Testis (tissue), 3 donors: ENCODE results near the gene FAM193A. TPM values are rescaled to one million over a fixed set of nuclear protein-coding genes. Genes with fewer than 3 reads are reported as not detected.

ENCODE experiments used
- DNase-seq: peaks from one replicate; pipeline ENCODE4 v3.0.0-alpha.2; 2019
- H3K27ac ChIP-seq, 2 donors: fragments of 200-600 bp; sonication (generic); one replicate each; pipeline ENCODE4 v1.5.1; 2019
- H3K27me3 ChIP-seq: fragments of 200-600 bp; sonication (generic); one replicate; pipeline ENCODE4 v1.5.1; 2019
- H3K36me3 ChIP-seq: fragments of 200-600 bp; sonication (generic); one replicate; pipeline ENCODE4 v1.5.1; 2017; ENCODE audit warnings: low read depth; ENCODE audit errors: missing control alignments
- H3K4me1 ChIP-seq: fragments of 200-600 bp; sonication (generic); one replicate; pipeline ENCODE4 v1.5.1; 2019
- H3K4me3 ChIP-seq, 2 donors: fragments of 200-600 bp; sonication (generic); one replicate each; pipeline ENCODE4 v1.5.1; 2017 to 2019
- H3K9me3 ChIP-seq: fragments of 200-600 bp; sonication (generic); one replicate; pipeline ENCODE4 v1.5.1; 2017
- CTCF ChIP-seq, 3 experiments: fragments of 450-650 bp in 2 of 3; fragments of 200-600 bp in 1 of 3; sonication (generic) in 1 of 3; IDR thresholded peaks; one replicate each; pipeline ENCODE4 v1.5.1; 2016 to 2019; ENCODE audit warnings: antibody characterized with exemption in 3 of 3, mild to moderate bottlenecking in 2 of 3, moderate library complexity in 1 of 3
- POLR2A ChIP-seq: fragments of 450-650 bp; IDR thresholded peaks from one replicate; pipeline ENCODE4 v1.6.1; 2017; ENCODE audit warnings: antibody characterized with exemption, mild to moderate bottlenecking, moderate library complexity
- WGBS, 2 donors: methylation state at CpG; one replicate each; pipeline ENCODE4 v1.1.5; 2018; 5-methylcytosine and 5-hydroxymethylcytosine counted together
- intact Hi-C: fragments of 100-400 bp; cut with DNase I; formaldehyde crosslinking; loops from one replicate; pipeline ENCODE4 v1.15.1; 2023; ENCODE audit warnings: low total_unique reads
- polyA plus RNA-seq: library from polyadenylated mRNA; stranded (reverse); fragments of 350-450 nt; fragmentation: Illumina TruSeq; extraction: RNeasy Lipid Tissue Mini Kit (QIAGEN cat#74804); gene quantifications from one replicate; pipeline ENCODE4 v1.2.3, GENCODE V29; 2014; ENCODE audit warnings: low read depth, low replicate concordance; ENCODE audit not compliant: insufficient read depth
- total RNA-seq, 2 donors: library from RNA; depleted of rRNA; stranded (reverse); fragments of >200 nt; gene quantifications; one replicate each; pipeline ENCODE4 v1.2.3, GENCODE V29; 2016

FAM193A gene
- total and polyA plus RNA-seq, 3 donors from 2014 or later: 50.4 to 92.4 (median 78.7) TPM

GRCh38 chr4:2713337-2713736, 176.9 kb downstream of the FAM193A start:
- Histone ChIP-seq H3K4me1 (no peaks in the 10 kb centered on the region), H3K27me3 (no peaks in the 10 kb centered on the region), H3K27ac (no peak overlapping the region), H3K4me3 (no peak overlapping the region), H3K9me3 (no peaks in the 10 kb centered on the region), H3K36me3 (no peaks in the 10 kb centered on the region)
- intact Hi-C loops: no loop called here
- TF ChIP-seq CTCF (IDR thresholded peaks at IDR 0.05) (no peak), POLR2A (no peak)
- DNase-seq: no peak
- 92% methylated on average over 5 of the region's 5 CpGs for WGBS, 2 donors

GRCh38 chr4:2714061-2714770, 177.8 kb downstream of the FAM193A start:
- WGBS, 2 donors: 53 to 63% methylated on average over 10 of the region's 10 CpGs

GRCh38 chr4:2714918-2715317, 178.5 kb downstream of the FAM193A start:
- Histone ChIP-seq H3K4me3 (no peak overlapping the region), H3K4me1 (no peaks in the 10 kb centered on the region), H3K36me3 (no peaks in the 10 kb centered on the region), H3K9me3 (no peaks in the 10 kb centered on the region), H3K27me3 (no peaks in the 10 kb centered on the region), H3K27ac (no peak overlapping the region)
- TF ChIP-seq POLR2A: no peak
- TF ChIP-seq CTCF (IDR thresholded peaks at IDR 0.05): no peak
- intact Hi-C loops: no loop called here
- DNase-seq: no peak
- 70 to 83% methylated on average over 4 of the region's 4 CpGs for WGBS, 2 donors

More at GRCh38 chr4:2714061-2714770, 177.8 kb downstream of the FAM193A start:
- intact Hi-C loops: no loop called here
- Histone ChIP-seq H3K27me3 (no peaks in the 10 kb centered on the region), H3K27ac (no peak overlapping the region), H3K36me3 (no peaks in the 10 kb centered on the region), H3K9me3 (no peaks in the 10 kb centered on the region), H3K4me1 (no peaks in the 10 kb centered on the region), H3K4me3 (no peak overlapping the region)
- no peak for TF ChIP-seq CTCF (IDR thresholded peaks at IDR 0.05)
- no peak for TF ChIP-seq POLR2A
- DNase-seq: no peak

- no peak for TF ChIP-seq CTCF (IDR thresholded peaks at IDR 0.05)
- no peak for TF ChIP-seq POLR2A
- WGBS, 2 donors: 84 to 96% methylated on average over 5 of the region's 5 CpGs
- DNase-seq: no peak
- Histone ChIP-seq H3K4me3 (no peak overlapping the region), H3K27ac (no peak overlapping the region), H3K27me3 (no peaks in the 10 kb centered on the region), H3K9me3 (no peaks in the 10 kb centered on the region), H3K36me3 (no peaks in the 10 kb centered on the region), H3K4me1 (no peaks in the 10 kb centered on the region)
- intact Hi-C loops: no loop called here
Measured at GRCh38 chr4:2715426-2715825, 179.0 kb downstream of the FAM193A start.

GRCh38 chr4:2716236-2716635, 179.8 kb downstream of the FAM193A start:
- no peak overlapping the region for H3K4me3 ChIP-seq
- H3K36me3 ChIP-seq: no peaks in the 10 kb centered on the region
- H3K27ac ChIP-seq: no peak overlapping the region
- TF ChIP-seq POLR2A: no peak
- no peak for TF ChIP-seq CTCF (IDR thresholded peaks at IDR 0.05)
- 91 to 92% methylated on average over 8 of the region's 8 CpGs for WGBS, 2 donors
- DNase-seq: no peak
- no peaks in the 10 kb centered on the region for H3K27me3 ChIP-seq
- no peaks in the 10 kb centered on the region for H3K4me1 ChIP-seq
- H3K9me3 ChIP-seq: no peaks in the 10 kb centered on the region
- intact Hi-C loops: no loop called here
